A673 (cell line): ENCODE results near the gene RAB11A. TPM values are rescaled to one million over a fixed set of nuclear protein-coding genes. Genes with fewer than 3 reads are reported as not detected.

Experiments used
- BruUV-seq: library from RNA; stranded (reverse); fragments of 400-500 nt; replicated peaks from 2 replicates; lab custom pipeline; 2021; lab: Mats Ljungman, UMichigan
- CTCF ChIA-PET: fragments of 300-600 bp; sonication (Branson Sonifier 250); formaldehyde crosslinking; loops from one replicate; lab custom pipeline; 2022; ENCODE audit warnings: antibody characterized with exemption; lab: Charles Lee
- POLR2A ChIA-PET: fragments of 300-600 bp; sonication (Branson Sonifier 250); formaldehyde crosslinking; loops from one replicate; lab custom pipeline; 2022; ENCODE audit warnings: antibody characterized with exemption; ENCODE audit not compliant: low non-redundant PET; lab: Charles Lee
- DNase-seq: peaks from one replicate; pipeline ENCODE4 v3.0.0-alpha.2; 2015; ENCODE audit warnings: low spot score
- H3K27ac ChIP-seq: fragments of 200-600 bp; sonication (generic); 2 replicates; pipeline ENCODE4 v1.5.1; 2016; ENCODE audit warnings: mixed run types, low read depth, mild to moderate bottlenecking, mixed read lengths, antibody characterized with exemption, low read length; ENCODE audit not compliant: poor library complexity, severe bottlenecking
- H3K27me3 ChIP-seq: fragments of 200-600 bp; sonication (generic); replicated peaks from 2 replicates; pipeline ENCODE4 v1.6.1; 2017; ENCODE audit warnings: mixed run types, low read depth, mild to moderate bottlenecking, mixed read lengths, antibody characterized with exemption, low read length; ENCODE audit not compliant: insufficient read depth, poor library complexity
- H3K36me3 ChIP-seq: fragments of 200-600 bp; sonication (generic); 2 replicates; pipeline ENCODE4 v1.6.1; 2016; ENCODE audit warnings: mixed run types, mild to moderate bottlenecking, mixed read lengths, antibody characterized with exemption, low read length; ENCODE audit not compliant: insufficient read depth, poor library complexity, severe bottlenecking
- H3K4me1 ChIP-seq: fragments of 200-600 bp; sonication (generic); 2 replicates; pipeline ENCODE4 v1.6.1; 2017; ENCODE audit warnings: mixed run types, mild to moderate bottlenecking, mixed read lengths, antibody characterized with exemption, low read length; ENCODE audit not compliant: insufficient read depth, poor library complexity, severe bottlenecking
- H3K4me3 ChIP-seq: fragments of 200-600 bp; sonication (generic); 2 replicates; pipeline ENCODE4 v1.5.1; 2016; ENCODE audit warnings: low read depth, mixed run types, mild to moderate bottlenecking, mixed read lengths, low read length; ENCODE audit not compliant: poor library complexity, severe bottlenecking
- H3K9me3 ChIP-seq: fragments of 200-600 bp; sonication (generic); 2 replicates; pipeline ENCODE4 v1.6.1; 2016; ENCODE audit warnings: mixed run types, low read depth, mild to moderate bottlenecking, mixed read lengths, antibody characterized with exemption, low read length; ENCODE audit not compliant: poor library complexity, severe bottlenecking
- EZH2 ChIP-seq: fragments of 200-600 bp; sonication (generic); IDR thresholded peaks from 2 replicates; pipeline ENCODE4 v1.6.1; 2017; ENCODE audit warnings: borderline replicate concordance, low read depth, mild to moderate bottlenecking, mixed read lengths, antibody characterized with exemption, low read length; ENCODE audit not compliant: poor library complexity, severe bottlenecking
- intact Hi-C: fragments of 100-400 bp; cut with micrococcal nuclease; formaldehyde crosslinking; loops from one replicate; pipeline ENCODE4 v1.10.0; 2022; ENCODE audit not compliant: unreplicated experiment
- total RNA-seq: library from RNA; stranded (reverse); gene quantifications from 2 replicates; pipeline ENCODE4 v1.2.3, GENCODE V29; 2021
- TF ChIP-seq, protein P1 (sequence below): fragments of 300-800, 200-600 bp; sonication (generic); conservative IDR thresholded peaks from 2 replicates; pipeline ENCODE4 v1.5.1; 2017; ENCODE audit warnings: low read depth, mild to moderate bottlenecking, antibody characterized with exemption, low read length, moderate library complexity, mixed read lengths

Gene RAB11A
- total RNA-seq, 1 experiment from 2014 or later, result 227 TPM

DNA sequence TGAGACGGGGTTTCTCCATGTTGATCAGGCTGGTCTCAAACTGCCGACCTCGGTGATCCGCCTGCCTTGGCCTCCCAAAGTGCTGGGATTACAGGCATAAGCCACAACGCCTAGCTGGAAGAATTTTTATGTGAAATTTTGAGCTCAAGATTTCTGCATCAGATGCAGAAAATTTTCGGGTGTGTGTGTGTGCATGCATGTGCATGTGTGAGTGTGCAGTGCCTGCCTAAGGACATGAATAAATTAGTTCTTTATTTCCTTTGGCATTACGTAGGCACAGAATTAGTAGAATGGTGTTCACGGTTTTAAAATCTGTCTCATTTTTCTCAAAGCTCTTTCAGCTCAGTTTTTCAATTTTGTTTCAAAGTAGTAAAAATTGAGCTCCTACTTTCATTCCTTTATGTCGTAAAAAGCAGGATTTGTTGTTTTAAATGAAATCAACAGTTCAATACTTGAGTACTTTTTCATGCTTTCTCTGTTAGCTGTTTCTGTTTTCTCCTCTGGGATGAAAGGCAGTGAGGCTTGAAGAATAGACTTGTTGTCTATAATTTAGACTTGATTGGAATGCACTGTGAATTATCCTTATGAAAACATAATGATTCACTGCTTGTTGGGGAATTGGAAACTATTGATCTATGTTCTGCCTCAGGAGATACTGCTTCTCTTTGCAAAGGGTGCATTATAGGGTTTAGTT is 23.3 kb upstream of the RAB11A start:
- Histone ChIP-seq H3K36me3 (no peaks in the 10 kb centered on the region), H3K4me1 (peaks cover 8% of the 10 kb centered on the region), H3K4me3 (no peak overlapping the region), H3K27ac (no peak overlapping the region), H3K9me3 (no peaks in the 10 kb centered on the region), H3K27me3 (no peaks in the 10 kb centered on the region)
- intact Hi-C loops, result no loop called here
- TF ChIP-seq EZH2, result no peak
- TF ChIP-seq, protein P1, sequence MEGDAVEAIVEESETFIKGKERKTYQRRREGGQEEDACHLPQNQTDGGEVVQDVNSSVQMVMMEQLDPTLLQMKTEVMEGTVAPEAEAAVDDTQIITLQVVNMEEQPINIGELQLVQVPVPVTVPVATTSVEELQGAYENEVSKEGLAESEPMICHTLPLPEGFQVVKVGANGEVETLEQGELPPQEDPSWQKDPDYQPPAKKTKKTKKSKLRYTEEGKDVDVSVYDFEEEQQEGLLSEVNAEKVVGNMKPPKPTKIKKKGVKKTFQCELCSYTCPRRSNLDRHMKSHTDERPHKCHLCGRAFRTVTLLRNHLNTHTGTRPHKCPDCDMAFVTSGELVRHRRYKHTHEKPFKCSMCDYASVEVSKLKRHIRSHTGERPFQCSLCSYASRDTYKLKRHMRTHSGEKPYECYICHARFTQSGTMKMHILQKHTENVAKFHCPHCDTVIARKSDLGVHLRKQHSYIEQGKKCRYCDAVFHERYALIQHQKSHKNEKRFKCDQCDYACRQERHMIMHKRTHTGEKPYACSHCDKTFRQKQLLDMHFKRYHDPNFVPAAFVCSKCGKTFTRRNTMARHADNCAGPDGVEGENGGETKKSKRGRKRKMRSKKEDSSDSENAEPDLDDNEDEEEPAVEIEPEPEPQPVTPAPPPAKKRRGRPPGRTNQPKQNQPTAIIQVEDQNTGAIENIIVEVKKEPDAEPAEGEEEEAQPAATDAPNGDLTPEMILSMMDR, result no peak
- no peak for DNase-seq
- POLR2A ChIA-PET, result no interaction called here
- no TSS peak for BruUV-seq
- CTCF ChIA-PET, result no interaction called here

DNA sequence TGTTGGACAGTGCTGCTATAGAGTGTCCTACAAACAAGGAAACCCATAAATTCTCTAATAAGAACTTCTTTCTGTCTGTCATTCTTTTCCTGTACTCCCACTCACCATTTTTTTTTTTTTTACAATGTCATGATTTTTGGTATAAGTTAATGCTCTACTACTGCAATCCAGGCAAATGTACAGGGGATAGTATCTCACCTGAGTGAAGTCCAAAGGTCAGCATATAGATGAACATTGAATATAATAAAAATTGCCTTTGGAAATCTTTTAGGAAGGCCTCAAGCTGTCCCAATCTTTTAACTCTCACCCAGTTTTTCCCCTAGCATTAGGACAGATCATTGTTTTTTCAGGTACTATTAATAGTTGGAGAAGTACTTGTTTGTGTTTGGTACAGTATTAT is 21.3 kb upstream of the RAB11A start:
- Histone ChIP-seq H3K9me3 (no peaks in the 10 kb centered on the region), H3K27me3 (no peaks in the 10 kb centered on the region), H3K4me3 (no peak overlapping the region), H3K27ac (no peak overlapping the region), H3K4me1 (no peaks in the 10 kb centered on the region), H3K36me3 (no peaks in the 10 kb centered on the region)
- no peak for TF ChIP-seq EZH2
- TF ChIP-seq, protein P1, result no peak
- CTCF ChIA-PET, result no interaction called here
- BruUV-seq, result no TSS peak
- intact Hi-C loops, result no loop called here
- POLR2A ChIA-PET, result no interaction called here
- DNase-seq, result no peak

GRCh38 chr15:65851981-65852380 is 17.3 kb upstream of the RAB11A start:
- intact Hi-C loops, result no loop called here
- H3K9me3 ChIP-seq, result no peaks in the 10 kb centered on the region
- H3K4me1 ChIP-seq, result no peaks in the 10 kb centered on the region
- H3K4me3 ChIP-seq, result no peak overlapping the region
- no peaks in the 10 kb centered on the region for H3K27me3 ChIP-seq
- H3K27ac ChIP-seq, result no peak overlapping the region
- no TSS peak for BruUV-seq
- ChIA-PET CTCF (no interaction called here), POLR2A (no interaction called here)
- DNase-seq, result no peak
- TF ChIP-seq EZH2, result no peak
- TF ChIP-seq, protein P1, result no peak
- no peaks in the 10 kb centered on the region for H3K36me3 ChIP-seq
